ENCODE measurements around the gene RPTOR. TPM values are rescaled to one million over a fixed set of nuclear protein-coding genes. Genes with fewer than 3 reads are reported as not detected.

RPTOR gene
- total RNA-seq, 1 experiment from 2014 or later, result 25.1 TPM

DNA sequence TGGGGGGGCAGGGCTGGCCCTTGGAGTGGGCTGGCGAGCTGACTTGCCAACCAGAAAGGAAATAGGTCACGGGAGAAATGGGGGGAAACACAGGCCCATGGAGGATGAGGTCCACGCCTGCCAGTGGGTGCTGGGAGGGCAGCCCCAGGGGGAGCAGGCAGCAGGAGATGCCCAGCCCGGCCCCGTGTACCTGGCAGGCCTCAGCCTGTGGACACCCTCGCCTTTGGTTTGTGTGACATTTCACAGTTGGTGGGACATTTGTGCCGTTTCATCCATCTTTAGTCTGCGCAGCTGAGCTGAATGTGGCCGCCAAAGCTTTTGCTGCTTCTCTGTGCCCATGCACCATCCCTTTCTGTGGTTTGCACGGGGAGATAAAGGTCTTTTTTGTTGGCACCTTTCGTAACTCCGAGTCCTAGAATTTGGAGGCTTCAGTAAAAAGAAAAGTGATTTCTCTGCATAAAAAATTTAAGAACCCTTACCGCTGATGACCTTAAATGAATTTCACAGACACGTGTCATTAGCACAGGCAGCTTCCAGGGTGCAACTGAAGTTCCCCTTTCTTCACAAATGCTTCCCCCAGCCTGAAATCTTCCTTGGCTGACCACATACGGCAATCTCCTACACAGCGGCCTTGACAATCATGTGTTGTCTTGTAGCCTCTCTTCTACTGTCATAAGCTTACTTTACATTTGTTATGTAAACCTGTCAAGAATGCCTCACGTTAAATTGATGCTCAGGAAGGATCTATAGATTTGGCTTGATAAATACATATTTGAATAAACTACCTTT, 193.6 kb downstream of the RPTOR start:
- H3T11ph ChIP-seq (ENCODE audit: low read length), result no peak overlapping the region
- H3K4me1 Mint-ChIP-seq, result peaks cover 11 to 14% of the 10 kb centered on the region in 2 experiments
- peaks cover 9 to 17% of the 10 kb centered on the region in 2 experiments for H3K9me3 Mint-ChIP-seq
- no peaks in the 10 kb centered on the region for H3K27me3 ChIP-seq (ENCODE audit: insufficient read depth, low read length)
- H3K79me1 ChIP-seq (ENCODE audit: insufficient read depth, low read depth, low read length, poor library complexity, severe bottlenecking), result no peaks in the 10 kb centered on the region
- H3K4ac ChIP-seq (ENCODE audit: low read depth, low read length), result no peak overlapping the region
- H2AFZ ChIP-seq (ENCODE audit: low read length), result no peak overlapping the region
- peaks cover 29 to 36% (median 30%) of the 10 kb centered on the region in 3 experiments for H3K36me3 Mint-ChIP-seq (ENCODE audit: insufficient read depth in 1 of 3, low read depth in 3 of 3)
- H3K23ac ChIP-seq (ENCODE audit: insufficient read length, low read depth, low read length), result no peak overlapping the region
- no CpG with 5 or more reads among the region's 17 CpGs for WGBS (ENCODE audit: extremely low coverage, insufficient read length, low lambda C conversion rate)
- no peak overlapping the region for H2BK120ac ChIP-seq (ENCODE audit: low read depth, low read length, poor library complexity, severe bottlenecking)
- H4K20me1 ChIP-seq (ENCODE audit: control insufficient read depth, insufficient read depth, insufficient read length), result no peaks in the 10 kb centered on the region
- H2AK5ac ChIP-seq (ENCODE audit: insufficient read length, low read length), result no peak overlapping the region
- H3K4me1 ChIP-seq (ENCODE audit: insufficient read depth, low read length), result no peaks in the 10 kb centered on the region
- H2BK12ac ChIP-seq (ENCODE audit: insufficient read length, low read depth, low read length), result no peak overlapping the region
- no peak overlapping the region for H4K8ac ChIP-seq (replicated peaks; ENCODE audit: insufficient read length, low read depth, low read length)
- H2BK15ac ChIP-seq (ENCODE audit: low read depth, low read length), result no peak overlapping the region
- H3K27ac Mint-ChIP-seq, result no peak overlapping the region
- no peak for DNase-seq
- TF ChIP-seq, protein P1, sequence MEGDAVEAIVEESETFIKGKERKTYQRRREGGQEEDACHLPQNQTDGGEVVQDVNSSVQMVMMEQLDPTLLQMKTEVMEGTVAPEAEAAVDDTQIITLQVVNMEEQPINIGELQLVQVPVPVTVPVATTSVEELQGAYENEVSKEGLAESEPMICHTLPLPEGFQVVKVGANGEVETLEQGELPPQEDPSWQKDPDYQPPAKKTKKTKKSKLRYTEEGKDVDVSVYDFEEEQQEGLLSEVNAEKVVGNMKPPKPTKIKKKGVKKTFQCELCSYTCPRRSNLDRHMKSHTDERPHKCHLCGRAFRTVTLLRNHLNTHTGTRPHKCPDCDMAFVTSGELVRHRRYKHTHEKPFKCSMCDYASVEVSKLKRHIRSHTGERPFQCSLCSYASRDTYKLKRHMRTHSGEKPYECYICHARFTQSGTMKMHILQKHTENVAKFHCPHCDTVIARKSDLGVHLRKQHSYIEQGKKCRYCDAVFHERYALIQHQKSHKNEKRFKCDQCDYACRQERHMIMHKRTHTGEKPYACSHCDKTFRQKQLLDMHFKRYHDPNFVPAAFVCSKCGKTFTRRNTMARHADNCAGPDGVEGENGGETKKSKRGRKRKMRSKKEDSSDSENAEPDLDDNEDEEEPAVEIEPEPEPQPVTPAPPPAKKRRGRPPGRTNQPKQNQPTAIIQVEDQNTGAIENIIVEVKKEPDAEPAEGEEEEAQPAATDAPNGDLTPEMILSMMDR (conservative IDR thresholded peaks at IDR 0.05), result no peak
- H2BK20ac ChIP-seq (ENCODE audit: low read depth, low read length, poor library complexity, severe bottlenecking), result no peak overlapping the region
- no peak overlapping the region for H3K56ac ChIP-seq (ENCODE audit: insufficient read length, low read depth, low read length)
- no peaks in the 10 kb centered on the region for H3K9me3 ChIP-seq (ENCODE audit: control insufficient read depth, low read depth, low read length)
- H2BK5ac ChIP-seq (ENCODE audit: insufficient read length, low read length), result no peak overlapping the region
- peaks cover 3% of the 10 kb centered on the region for H3K27me3 Mint-ChIP-seq (ENCODE audit: low read depth)
- no peak overlapping the region for H3K18ac ChIP-seq (ENCODE audit: insufficient read length, low read depth, low read length)
- H3K4me3 Mint-ChIP-seq, result no peak overlapping the region
- H4K91ac ChIP-seq (ENCODE audit: insufficient read length, low read depth, low read length), result no peak overlapping the region
- no peaks in the 10 kb centered on the region for H3K79me2 ChIP-seq (ENCODE audit: insufficient read depth, low read length)
- no peak overlapping the region for H3K9ac ChIP-seq (ENCODE audit: extremely low read depth, insufficient read length, low read length)
- no peak overlapping the region for H4K5ac ChIP-seq (ENCODE audit: insufficient read length, low read depth, low read length)
- no peak overlapping the region for H3K4me2 ChIP-seq (ENCODE audit: insufficient read depth, insufficient read length, low read length)
- H3K23me2 ChIP-seq (ENCODE audit: insufficient read length, low read depth, low read length, poor library complexity, severe bottlenecking), result no peaks in the 10 kb centered on the region
- H3K14ac ChIP-seq (ENCODE audit: insufficient read depth, low read length), result no peak overlapping the region
- no peak overlapping the region for H3K27ac ChIP-seq (ENCODE audit: insufficient read length, low read depth, low read length)

All from H9 (cell line).